IMR-90 (cell line): ENCODE measurements around the gene FTSJ3. TPM values are rescaled to one million over a fixed set of nuclear protein-coding genes. Genes with fewer than 3 reads are reported as not detected.

Source experiments
- ATAC-seq: fragments of 200-7000 bp; cut with Tn5 transposase; 2 replicates; pipeline ENCODE4 v1.9.1; 2020; ENCODE audit warnings: low read depth, mild to moderate bottlenecking, moderate library complexity
- BruUV-seq: library from RNA; stranded (reverse); fragments of 400-500 nt; replicated peaks from 2 replicates; lab custom pipeline; 2021; lab: Mats Ljungman, UMichigan
- CTCF ChIA-PET: fragments of 300-600 bp; formaldehyde crosslinking; extraction: SDS; loops from one replicate; lab custom pipeline; 2021; ENCODE audit warnings: antibody characterized with exemption; lab: Yijun Ruan, JAX
- POLR2A ChIA-PET: fragments of 300-600 bp; sonication (Branson Sonifier 250); formaldehyde crosslinking; loops from one replicate; lab custom pipeline; 2022; ENCODE audit warnings: antibody characterized with exemption; ENCODE audit not compliant: unreplicated experiment; lab: Charles Lee
- DNase-seq: peaks from one replicate; pipeline ENCODE4 v3.0.0; 2013
- H2AFZ ChIP-seq: replicated peaks from 2 replicates; pipeline ENCODE3; 2013; ENCODE audit warnings: low read length, mild to moderate bottlenecking; ENCODE audit not compliant: poor library complexity
- H2AK5ac ChIP-seq: 2 replicates; pipeline ENCODE4 v1.6.1; 2013; ENCODE audit warnings: low read depth, low read length, inconsistent platforms
- H2AK9ac ChIP-seq: replicated peaks from 2 replicates; pipeline ENCODE3; 2013; ENCODE audit warnings: mild to moderate bottlenecking, low read depth, low read length, moderate library complexity; ENCODE audit not compliant: poor library complexity
- H2BK120ac ChIP-seq: 2 replicates; pipeline ENCODE4 v1.6.1; 2013; ENCODE audit warnings: low read depth, low read length, inconsistent platforms
- H2BK15ac ChIP-seq: 3 replicates; pipeline ENCODE4 v1.6.1; 2013; ENCODE audit warnings: low read depth, low read length, inconsistent platforms
- H2BK20ac ChIP-seq: 2 replicates; pipeline ENCODE4 v1.6.1; 2013; ENCODE audit warnings: low read depth, mild to moderate bottlenecking, inconsistent platforms, low read length, moderate library complexity
- H2BK5ac ChIP-seq: 2 replicates; pipeline ENCODE4 v1.6.1; 2013; ENCODE audit warnings: mild to moderate bottlenecking, low read depth, low read length, inconsistent platforms; ENCODE audit not compliant: poor library complexity, severe bottlenecking
- H3K14ac ChIP-seq: replicated peaks from 2 replicates; pipeline ENCODE4 v1.6.1; 2013; ENCODE audit warnings: low read depth, low read length, inconsistent platforms
- H3K18ac ChIP-seq: 2 replicates; pipeline ENCODE4 v1.6.1; 2013; ENCODE audit warnings: low read depth, low read length, control low read depth
- H3K23ac ChIP-seq: 2 replicates; pipeline ENCODE4 v1.6.1; 2013; ENCODE audit warnings: low read depth, low read length, inconsistent platforms
- H3K27ac ChIP-seq: 2 replicates; pipeline ENCODE4 v1.5.1; 2013; ENCODE audit warnings: mild to moderate bottlenecking, control low read depth, low read length; ENCODE audit not compliant: insufficient read depth
- H3K27me3 ChIP-seq: 2 replicates; pipeline ENCODE4 v1.6.1; 2013; ENCODE audit warnings: low read length; ENCODE audit not compliant: control insufficient read depth, insufficient read depth
- H3K36me3 ChIP-seq: 2 replicates; pipeline ENCODE4 v1.6.1; 2013; ENCODE audit warnings: low read length, mixed read lengths; ENCODE audit not compliant: control insufficient read depth, insufficient read depth
- H3K4ac ChIP-seq: 2 replicates; pipeline ENCODE4 v1.6.1; 2013; ENCODE audit warnings: low read depth, low read length, inconsistent platforms
- H3K4me1 ChIP-seq: 2 replicates; pipeline ENCODE4 v1.6.1; 2013; ENCODE audit warnings: low read length, mixed read lengths; ENCODE audit not compliant: control insufficient read depth, insufficient read depth
- H3K4me2 ChIP-seq: 2 replicates; pipeline ENCODE4 v1.6.1; 2013; ENCODE audit warnings: low read depth, mild to moderate bottlenecking, control low read depth, low read length, moderate library complexity
- H3K4me3 ChIP-seq: 2 replicates; pipeline ENCODE4 v1.5.1; 2013; ENCODE audit warnings: low read depth, mild to moderate bottlenecking, control low read depth, low read length, moderate library complexity; ENCODE audit not compliant: insufficient read depth
- H3K56ac ChIP-seq: 2 replicates; pipeline ENCODE4 v1.6.1; 2013; ENCODE audit warnings: low read length, inconsistent platforms; ENCODE audit not compliant: insufficient read depth; ENCODE audit errors: extremely low read depth
- H3K79me1 ChIP-seq, 2 experiments: 2 replicates each; pipeline ENCODE4 v1.6.1; 2013; ENCODE audit warnings: low read length in 2 of 2, inconsistent platforms in 1 of 2, low read depth in 1 of 2
- H3K9ac ChIP-seq: 2 replicates; pipeline ENCODE4 v1.6.1; 2013; ENCODE audit warnings: low read depth, low read length, control low read depth
- H3K9me1 ChIP-seq: 2 replicates; pipeline ENCODE4 v1.6.1; 2013; ENCODE audit warnings: low read length, inconsistent platforms; ENCODE audit not compliant: insufficient read depth
- H3K9me3 ChIP-seq: 2 replicates; pipeline ENCODE4 v1.6.1; 2013; ENCODE audit warnings: low read length; ENCODE audit not compliant: control insufficient read depth, insufficient read depth
- H4K20me1 ChIP-seq: 2 replicates; pipeline ENCODE4 v1.6.1; 2013; ENCODE audit warnings: low read length, inconsistent platforms; ENCODE audit not compliant: insufficient read depth
- H4K5ac ChIP-seq: 2 replicates; pipeline ENCODE4 v1.6.1; 2013; ENCODE audit warnings: mild to moderate bottlenecking, low read depth, low read length, control low read depth
- H4K8ac ChIP-seq, 2 experiments: 2 replicates each; pipeline ENCODE4 v1.6.1; 2013; ENCODE audit warnings: low read depth in 2 of 2, low read length in 2 of 2, control low read depth in 1 of 2, inconsistent platforms in 1 of 2
- H4K91ac ChIP-seq: 2 replicates; pipeline ENCODE4 v1.6.1; 2013; ENCODE audit warnings: low read depth, low read length, inconsistent platforms; ENCODE audit not compliant: insufficient read depth
- BHLHE40 ChIP-seq: fragments of 150-350 bp; IDR thresholded peaks from 2 replicates; pipeline ENCODE4 v1.6.1; 2016; ENCODE audit warnings: mild to moderate bottlenecking, low read depth, low read length
- CEBPB ChIP-seq: IDR thresholded peaks from 2 replicates; pipeline ENCODE4 v1.6.1; 2012; ENCODE audit warnings: low read depth, low read length, improper control_type of control experiment
- CHD1 ChIP-seq: IDR thresholded peaks from 2 replicates; pipeline ENCODE4 v1.6.1; 2012; ENCODE audit warnings: low read depth, low read length, improper control_type of control experiment
- FOS ChIP-seq: fragments of 150-350 bp; IDR thresholded peaks from 2 replicates; pipeline ENCODE4 v1.6.1; 2016; ENCODE audit warnings: low read depth, low read length
- MAFK ChIP-seq: IDR thresholded peaks from 2 replicates; pipeline ENCODE4 v1.6.1; 2012; ENCODE audit warnings: low read depth, low read length, improper control_type of control experiment
- MAZ ChIP-seq: IDR thresholded peaks from 2 replicates; pipeline ENCODE4 v1.6.1; 2012; ENCODE audit warnings: low read depth, mild to moderate bottlenecking, low read length, improper control_type of control experiment, moderate library complexity, borderline replicate concordance
- MXI1 ChIP-seq: IDR thresholded peaks from 2 replicates; pipeline ENCODE4 v1.6.1; 2012; ENCODE audit warnings: low read depth, mild to moderate bottlenecking, low read length, moderate library complexity, borderline replicate concordance
- NFE2L2 ChIP-seq: fragments of 150-350 bp; IDR thresholded peaks from 2 replicates; pipeline ENCODE4 v1.6.1; 2016; ENCODE audit warnings: low read depth, mild to moderate bottlenecking, low read length
- POLR2A ChIP-seq: IDR thresholded peaks from 2 replicates; pipeline ENCODE4 v1.6.1; 2012; ENCODE audit warnings: mild to moderate bottlenecking, low read depth, low read length
- RAD21 ChIP-seq: IDR thresholded peaks from 2 replicates; pipeline ENCODE4 v1.6.1; 2012; ENCODE audit warnings: low read length, improper control_type of control experiment
- RCOR1 ChIP-seq: IDR thresholded peaks from 2 replicates; pipeline ENCODE4 v1.6.1; 2012; ENCODE audit warnings: mild to moderate bottlenecking, low read length, improper control_type of control experiment; ENCODE audit not compliant: insufficient replicate concordance
- RFX5 ChIP-seq: IDR thresholded peaks from 2 replicates; pipeline ENCODE4 v1.8.0; 2012; ENCODE audit warnings: low read depth, mild to moderate bottlenecking, low read length, moderate library complexity
- SMC3 ChIP-seq: fragments of 150-350 bp; IDR thresholded peaks from 2 replicates; pipeline ENCODE4 v1.6.1; 2016; ENCODE audit warnings: low read depth, mild to moderate bottlenecking, antibody characterized with exemption, low read length, moderate library complexity
- WGBS, 2 experiments: methylation state at CpG; one replicate each; pipeline versions ENCODE4 v1.1.5 to v1.1.7; 2013; ENCODE audit warnings: missing lambda C conversion rate in 2 of 2; ENCODE audit not compliant: insufficient read length in 1 of 2; ENCODE audit errors: extremely low coverage in 2 of 2; 5-methylcytosine and 5-hydroxymethylcytosine counted together
- dilution Hi-C: fragments of 300-500 bp; cut with HindIII; formaldehyde crosslinking; loops from one replicate; pipeline ENCODE4 v1.14.3; 2018; ENCODE audit warnings: low sequenced_read_pairs; ENCODE audit not compliant: unreplicated experiment
- in situ Hi-C: fragments of 300-500 bp; cut with MboI; formaldehyde crosslinking; loops from 3 replicates; pipeline ENCODE4 v1.14.3; 2019; ENCODE audit warnings: low sequenced_read_pairs, inconsistent platforms, mixed read lengths
- intact Hi-C: fragments of 100-400 bp; cut with micrococcal nuclease; formaldehyde crosslinking; loops from 2 replicates; pipeline ENCODE4 v1.10.0; 2022
- polyA plus RNA-seq, 3 experiments: library from polyadenylated mRNA; depleted of rRNA; stranded (reverse); fragments of >200 nt; gene quantifications; 2 replicates each; pipeline ENCODE4 v1.2.3, GENCODE V29; 2012; ENCODE audit warnings: low replicate concordance in 1 of 3
- total RNA-seq: library from RNA; depleted of rRNA; stranded (reverse); fragments of >200 nt; gene quantifications from 2 replicates; pipeline ENCODE4 v1.2.3, GENCODE V29; 2012
- TF ChIP-seq, protein P1 (sequence below): fragments of 150-350 bp; IDR thresholded peaks from 2 replicates; pipeline ENCODE4 v1.6.1; 2017; ENCODE audit warnings: mild to moderate bottlenecking, antibody characterized with exemption, low read length, low read depth
- TF ChIP-seq, protein P2 (sequence below): conservative IDR thresholded peaks from 2 replicates; pipeline ENCODE4 v1.5.1; 2012; ENCODE audit warnings: mild to moderate bottlenecking, low read depth, low read length, improper control_type of control experiment
- TF ChIP-seq, protein P3 (sequence below): fragments of 150-350 bp; IDR thresholded peaks from 2 replicates; pipeline ENCODE4 v1.6.1; 2016; ENCODE audit warnings: low read depth, mild to moderate bottlenecking, low read length, moderate library complexity, borderline replicate concordance

Gene FTSJ3
- total and polyA plus RNA-seq, 2 of the 4 experiments (the other 2 are of a cell fraction): 51.3 to 68.1 TPM

DNA sequence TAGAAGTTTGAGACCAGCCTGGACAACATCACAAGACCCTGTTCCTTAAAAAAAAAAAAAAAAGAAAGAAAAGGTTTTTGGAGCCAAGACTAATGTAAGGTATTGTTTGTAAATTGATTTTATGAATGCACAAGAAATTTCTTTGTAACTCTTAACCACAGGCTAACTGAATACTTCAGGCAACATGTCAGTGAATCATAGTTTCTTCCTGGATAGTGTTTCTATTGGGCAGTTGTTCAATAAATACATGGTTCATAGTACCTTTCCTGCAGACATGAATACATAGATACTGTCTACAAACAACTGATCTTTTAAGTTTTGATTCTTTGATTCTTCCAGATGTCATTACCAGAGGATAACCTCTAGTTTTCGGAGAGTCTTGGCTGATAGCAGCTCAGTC lies 41.9 kb downstream of the FTSJ3 start:
- H2BK5ac ChIP-seq: no peak overlapping the region
- H3K27ac ChIP-seq: peak overlapping the region; percentile 47
- H3K36me3 ChIP-seq: peaks cover 33% of the 10 kb centered on the region
- in situ Hi-C loops: no loop called here
- no peaks in the 10 kb centered on the region for H3K27me3 ChIP-seq
- H2AFZ ChIP-seq: no peak overlapping the region
- H4K91ac ChIP-seq: no peak overlapping the region
- no peak overlapping the region for H2BK120ac ChIP-seq
- DNase-seq (peak; percentile 78), ATAC-seq (peak; percentile 80)
- no peak overlapping the region for H3K18ac ChIP-seq
- WGBS, 2 experiments: no CpG with 5 or more reads among the region's 1 CpG
- H2BK15ac ChIP-seq: no peak overlapping the region
- H4K8ac ChIP-seq: no peak overlapping the region
- no peak overlapping the region for H2AK9ac ChIP-seq
- ChIA-PET CTCF (no interaction called here), POLR2A (no interaction called here)
- H4K20me1 ChIP-seq: peaks cover 88% of the 10 kb centered on the region
- peak overlapping the region; percentile 21; the same call in 1 of the 2 replicates for H3K4me2 ChIP-seq
- peaks cover 13% of the 10 kb centered on the region for H3K9me1 ChIP-seq
- H3K23ac ChIP-seq: no peak overlapping the region
- intact Hi-C loops: no loop called here
- H3K56ac ChIP-seq: no peak overlapping the region
- H3K4me3 ChIP-seq: no peak overlapping the region
- H3K4ac ChIP-seq: no peak overlapping the region
- H4K5ac ChIP-seq: no peak overlapping the region
- no peak overlapping the region for H2AK5ac ChIP-seq
- TF ChIP-seq, protein P1, sequence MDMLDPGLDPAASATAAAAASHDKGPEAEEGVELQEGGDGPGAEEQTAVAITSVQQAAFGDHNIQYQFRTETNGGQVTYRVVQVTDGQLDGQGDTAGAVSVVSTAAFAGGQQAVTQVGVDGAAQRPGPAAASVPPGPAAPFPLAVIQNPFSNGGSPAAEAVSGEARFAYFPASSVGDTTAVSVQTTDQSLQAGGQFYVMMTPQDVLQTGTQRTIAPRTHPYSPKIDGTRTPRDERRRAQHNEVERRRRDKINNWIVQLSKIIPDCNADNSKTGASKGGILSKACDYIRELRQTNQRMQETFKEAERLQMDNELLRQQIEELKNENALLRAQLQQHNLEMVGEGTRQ: no peak
- TF ChIP-seq, protein P2, sequence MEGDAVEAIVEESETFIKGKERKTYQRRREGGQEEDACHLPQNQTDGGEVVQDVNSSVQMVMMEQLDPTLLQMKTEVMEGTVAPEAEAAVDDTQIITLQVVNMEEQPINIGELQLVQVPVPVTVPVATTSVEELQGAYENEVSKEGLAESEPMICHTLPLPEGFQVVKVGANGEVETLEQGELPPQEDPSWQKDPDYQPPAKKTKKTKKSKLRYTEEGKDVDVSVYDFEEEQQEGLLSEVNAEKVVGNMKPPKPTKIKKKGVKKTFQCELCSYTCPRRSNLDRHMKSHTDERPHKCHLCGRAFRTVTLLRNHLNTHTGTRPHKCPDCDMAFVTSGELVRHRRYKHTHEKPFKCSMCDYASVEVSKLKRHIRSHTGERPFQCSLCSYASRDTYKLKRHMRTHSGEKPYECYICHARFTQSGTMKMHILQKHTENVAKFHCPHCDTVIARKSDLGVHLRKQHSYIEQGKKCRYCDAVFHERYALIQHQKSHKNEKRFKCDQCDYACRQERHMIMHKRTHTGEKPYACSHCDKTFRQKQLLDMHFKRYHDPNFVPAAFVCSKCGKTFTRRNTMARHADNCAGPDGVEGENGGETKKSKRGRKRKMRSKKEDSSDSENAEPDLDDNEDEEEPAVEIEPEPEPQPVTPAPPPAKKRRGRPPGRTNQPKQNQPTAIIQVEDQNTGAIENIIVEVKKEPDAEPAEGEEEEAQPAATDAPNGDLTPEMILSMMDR: no peak
- TF ChIP-seq CHD1 (no peak), RAD21 (no peak), FOS (no peak), MXI1 (no peak), BHLHE40 (no peak), MAZ (no peak), SMC3 (no peak), RCOR1 (no peak), CEBPB (no peak), MAFK (no peak), NFE2L2 (no peak), POLR2A (no peak), RFX5 (no peak)
- TF ChIP-seq, protein P3, sequence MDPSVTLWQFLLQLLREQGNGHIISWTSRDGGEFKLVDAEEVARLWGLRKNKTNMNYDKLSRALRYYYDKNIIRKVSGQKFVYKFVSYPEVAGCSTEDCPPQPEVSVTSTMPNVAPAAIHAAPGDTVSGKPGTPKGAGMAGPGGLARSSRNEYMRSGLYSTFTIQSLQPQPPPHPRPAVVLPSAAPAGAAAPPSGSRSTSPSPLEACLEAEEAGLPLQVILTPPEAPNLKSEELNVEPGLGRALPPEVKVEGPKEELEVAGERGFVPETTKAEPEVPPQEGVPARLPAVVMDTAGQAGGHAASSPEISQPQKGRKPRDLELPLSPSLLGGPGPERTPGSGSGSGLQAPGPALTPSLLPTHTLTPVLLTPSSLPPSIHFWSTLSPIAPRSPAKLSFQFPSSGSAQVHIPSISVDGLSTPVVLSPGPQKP: no peak
- no peaks in the 10 kb centered on the region for H3K9me3 ChIP-seq
- no peak overlapping the region for H3K14ac ChIP-seq
- H3K4me1 ChIP-seq: peaks cover 6% of the 10 kb centered on the region; the same call in 1 of the 2 replicates
- no peak overlapping the region for H2BK20ac ChIP-seq
- no peak overlapping the region for H3K9ac ChIP-seq
- no TSS peak for BruUV-seq
- dilution Hi-C loops: no loop called here
- H3K79me1 ChIP-seq: peaks cover 16 to 67% of the 10 kb centered on the region in 2 experiments; a peak in 3 of 4 replicates
